GM12878 (cell line): ENCODE measurements around the gene ECSIT.

Experiments
- CTCF ChIP-seq, 3 experiments: IDR thresholded peaks in 2 of 3; conservative IDR thresholded peaks in 1 of 3; 2 replicates each; pipeline ENCODE4 v1.5.1; 2011; ENCODE audit warnings: low read depth in 3 of 3, low read length in 3 of 3, mild to moderate bottlenecking in 3 of 3, control low read depth in 2 of 3, moderate library complexity in 2 of 3, inconsistent platforms in 1 of 3, mixed read lengths in 1 of 3; ENCODE audit not compliant: control insufficient read depth in 2 of 3, insufficient read depth in 1 of 3; ENCODE audit errors: extremely low read depth in 1 of 3
- PRDM15 ChIP-seq: fragments of 450-650 bp; formaldehyde crosslinking; IDR thresholded peaks from 2 replicates; pipeline ENCODE4 v1.4.0; 2020; ENCODE audit warnings: mild to moderate bottlenecking, moderate library complexity

- TF ChIP-seq PRDM15 (no peak), CTCF (IDR thresholded peaks at IDR 0.05 in 2 of 3, conservative IDR thresholded peaks at IDR 0.05 in 1 of 3; ENCODE audit: control insufficient read depth in 2 of 3, extremely low read depth in 1 of 3, insufficient read depth in 1 of 3, low read depth in 3 of 3, low read length in 3 of 3) (no peak)
Observed at GRCh38 chr19:11494634-11495285, 34.2 kb downstream of the ECSIT start.
